ENCODE results near the gene TH. TPM values are rescaled to one million over a fixed set of nuclear protein-coding genes. Genes with fewer than 3 reads are reported as not detected.

TH gene
- polyA plus RNA-seq, 2 of the 4 experiments (the other 2 are of a cell fraction): not detected

DNA sequence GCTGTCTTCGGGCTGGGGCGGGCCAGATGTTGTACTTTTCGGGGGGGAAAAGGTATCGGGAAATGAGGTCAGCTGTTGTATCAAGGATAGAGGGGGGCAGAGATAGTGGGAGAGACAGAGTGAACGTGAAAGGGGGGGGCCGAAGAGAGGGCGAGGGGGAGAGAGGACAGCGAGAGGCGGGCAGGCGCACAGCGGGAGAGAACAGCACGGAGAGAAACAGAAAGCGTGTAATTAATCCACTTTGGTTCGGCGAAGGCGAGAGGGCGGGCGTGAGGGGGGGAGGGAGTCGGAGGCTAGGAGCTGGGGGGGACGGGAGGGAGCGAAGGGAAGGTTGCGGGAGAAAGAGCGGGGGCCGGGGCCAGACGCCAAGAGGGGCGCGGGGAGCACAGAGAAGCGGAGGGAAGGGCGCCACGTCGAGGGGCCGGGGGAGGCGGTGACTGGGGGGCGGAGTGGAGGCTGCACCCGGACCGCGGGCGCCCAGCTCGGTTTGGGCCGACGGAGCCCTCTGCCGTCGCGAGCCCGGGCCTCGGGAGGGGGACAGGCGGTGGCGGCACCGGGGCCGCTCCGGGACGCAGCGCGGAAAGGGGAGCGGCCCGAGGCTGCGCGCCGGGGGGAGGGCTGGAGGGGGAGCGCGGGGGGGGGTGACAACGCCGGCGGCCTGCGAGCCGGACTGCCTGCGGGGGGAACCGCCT is 33.0 kb downstream of the TH start:
- 3% methylated on average over 11 of the region's 68 CpGs for WGBS (ENCODE audit: missing lambda C conversion rate)
- ChIA-PET CTCF (interaction anchor here (2.2 to 12.1 kb wide), 2 partner anchors 12 to 103 kb away, joined by 11 to 152 read pairs; no protein-coding TSS in a partner anchor), POLR2A (interaction anchor here (0.6 kb wide), 1 partner anchor 132 kb away, joined by 5 read pairs; no protein-coding TSS in a partner anchor)
- FAIRE-seq: no peak
- no peak for DNase-seq (ENCODE audit: low read depth in 1 of 2, low spot score in 1 of 2)
- peak overlapping the region; percentile 52 for H3K4me3 ChIP-seq
- H3K27ac ChIP-seq: peak overlapping the region in 1 of 2 experiments; percentile 72; a peak in 3 of 6 replicates
- peaks cover 24% of the 10 kb centered on the region for H3K4me1 ChIP-seq
- TF ChIP-seq JUN (IDR thresholded peaks at IDR 0.05): 0 out of 5 replicates have a peak, but pooled peaks of 1 of the 2 experiments have one; percentile 24
- TF ChIP-seq, protein P1, sequence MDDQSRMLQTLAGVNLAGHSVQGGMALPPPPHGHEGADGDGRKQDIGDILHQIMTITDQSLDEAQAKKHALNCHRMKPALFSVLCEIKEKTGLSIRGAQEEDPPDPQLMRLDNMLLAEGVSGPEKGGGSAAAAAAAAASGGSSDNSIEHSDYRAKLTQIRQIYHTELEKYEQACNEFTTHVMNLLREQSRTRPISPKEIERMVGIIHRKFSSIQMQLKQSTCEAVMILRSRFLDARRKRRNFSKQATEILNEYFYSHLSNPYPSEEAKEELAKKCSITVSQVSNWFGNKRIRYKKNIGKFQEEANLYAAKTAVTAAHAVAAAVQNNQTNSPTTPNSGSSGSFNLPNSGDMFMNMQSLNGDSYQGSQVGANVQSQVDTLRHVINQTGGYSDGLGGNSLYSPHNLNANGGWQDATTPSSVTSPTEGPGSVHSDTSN (IDR thresholded peaks at IDR 0.05): no peak
- peak overlapping the region; percentile 97 for H3K4me2 ChIP-seq
- no peak for ATAC-seq
- H3K9me3 ChIP-seq: no peaks in the 10 kb centered on the region

GRCh38 chr11:2138068-2138430 is 33.6 kb downstream of the TH start:
- CTCF ChIA-PET: interaction anchor here (2.2 to 12.1 kb wide), 2 partner anchors 13 to 102 kb away, joined by 11 to 152 read pairs; no protein-coding TSS in a partner anchor

DNA sequence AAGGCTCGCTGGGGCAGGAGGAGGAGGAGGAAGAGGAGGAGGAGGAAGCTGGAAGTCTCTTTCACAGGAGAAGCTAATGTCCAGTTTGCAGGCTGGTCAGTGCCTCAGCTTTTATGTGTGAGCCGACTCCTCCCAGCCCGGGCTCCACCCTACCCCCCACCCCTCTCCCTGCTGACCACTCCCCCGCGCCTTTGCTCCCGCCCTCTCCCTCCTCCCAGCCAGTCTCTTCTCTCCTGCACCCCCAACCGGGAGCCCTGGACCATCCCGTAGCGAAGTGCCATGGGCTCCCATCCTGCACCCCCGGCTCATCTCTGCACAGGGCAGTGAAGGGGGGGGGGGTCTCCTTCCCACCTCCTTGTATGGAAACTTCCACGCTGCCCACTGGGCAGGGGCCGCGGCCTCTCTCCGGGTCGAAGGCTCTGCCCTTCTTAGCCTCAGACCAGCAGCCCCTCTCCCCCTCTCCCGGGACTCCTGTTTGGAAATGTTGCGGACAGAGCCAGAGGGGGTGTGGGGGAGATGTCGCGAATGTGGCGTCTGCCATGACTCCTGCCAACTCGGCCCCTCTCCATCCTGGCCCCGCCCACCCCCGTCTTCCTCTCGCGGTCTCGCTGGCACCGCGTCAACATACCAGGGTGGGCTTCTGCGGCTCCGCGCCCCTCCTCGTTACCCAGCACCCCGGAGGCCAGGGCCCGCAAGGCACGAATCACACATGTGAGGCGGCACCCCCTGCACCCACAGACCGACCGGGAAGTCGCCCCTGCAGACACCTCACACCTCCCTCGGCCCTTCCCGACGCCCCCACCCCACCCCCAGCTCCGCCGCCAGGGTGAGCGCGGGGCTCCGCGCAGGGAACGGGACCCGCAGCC is 34.2 kb downstream of the TH start:
- Histone ChIP-seq H3K4me3 (peak overlapping the region; percentile 52), H3K4me1 (peaks cover 18% of the 10 kb centered on the region), H3K27ac (peak overlapping the region; percentile 17 to 65; a peak in 4 of 6 replicates), H3K4me2 (peak overlapping the region; percentile 97), H3K9me3 (no peaks in the 10 kb centered on the region)
- DNase-seq (ENCODE audit: low read depth in 1 of 2, low spot score in 1 of 2): peak; percentile 76 to 91
- FAIRE-seq: no peak
- ChIA-PET CTCF (interaction anchor here (2.5 to 12.1 kb wide), 2 partner anchors 13 to 100 kb away, joined by 14 to 152 read pairs; no protein-coding TSS in a partner anchor), POLR2A (interaction anchor here (0.6 kb wide), 1 partner anchor 133 kb away, joined by 5 read pairs; no protein-coding TSS in a partner anchor)
- peak; percentile 69 to 89 for ATAC-seq
- 3% methylated on average over 16 of the region's 50 CpGs for WGBS (ENCODE audit: missing lambda C conversion rate)
- TF ChIP-seq EHF (CRISPR knock-in tag; IDR thresholded peaks at IDR 0.05) (no peak), SMC3 (IDR thresholded peaks at IDR 0.05) (no peak), HOXB13 (CRISPR knock-in tag; IDR thresholded peaks at IDR 0.05; ENCODE audit: low read depth) (no peak), NR3C1 (IDR thresholded peaks at IDR 0.05) (no peak), KDM1A (IDR thresholded peaks at IDR 0.05; ENCODE audit: low read depth) (no peak), TP53 (CRISPR knock-in tag; IDR thresholded peaks at IDR 0.05) (no peak), ZSCAN20 (CRISPR knock-in tag; IDR thresholded peaks at IDR 0.05) (no peak), FOXS1 (CRISPR knock-in tag; IDR thresholded peaks at IDR 0.05) (no peak), RNF2 (IDR thresholded peaks at IDR 0.05; ENCODE audit: borderline replicate concordance, low read depth) (no peak), CBX8 (IDR thresholded peaks at IDR 0.05) (no peak), RCOR1 (IDR thresholded peaks at IDR 0.05; ENCODE audit: low read depth, low read length) (no peak)
- TF ChIP-seq, protein P2, sequence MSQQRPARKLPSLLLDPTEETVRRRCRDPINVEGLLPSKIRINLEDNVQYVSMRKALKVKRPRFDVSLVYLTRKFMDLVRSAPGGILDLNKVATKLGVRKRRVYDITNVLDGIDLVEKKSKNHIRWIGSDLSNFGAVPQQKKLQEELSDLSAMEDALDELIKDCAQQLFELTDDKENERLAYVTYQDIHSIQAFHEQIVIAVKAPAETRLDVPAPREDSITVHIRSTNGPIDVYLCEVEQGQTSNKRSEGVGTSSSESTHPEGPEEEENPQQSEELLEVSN (IDR thresholded peaks at IDR 0.05; ENCODE audit: borderline replicate concordance, low read depth): no peak
- TF ChIP-seq, protein P3, sequence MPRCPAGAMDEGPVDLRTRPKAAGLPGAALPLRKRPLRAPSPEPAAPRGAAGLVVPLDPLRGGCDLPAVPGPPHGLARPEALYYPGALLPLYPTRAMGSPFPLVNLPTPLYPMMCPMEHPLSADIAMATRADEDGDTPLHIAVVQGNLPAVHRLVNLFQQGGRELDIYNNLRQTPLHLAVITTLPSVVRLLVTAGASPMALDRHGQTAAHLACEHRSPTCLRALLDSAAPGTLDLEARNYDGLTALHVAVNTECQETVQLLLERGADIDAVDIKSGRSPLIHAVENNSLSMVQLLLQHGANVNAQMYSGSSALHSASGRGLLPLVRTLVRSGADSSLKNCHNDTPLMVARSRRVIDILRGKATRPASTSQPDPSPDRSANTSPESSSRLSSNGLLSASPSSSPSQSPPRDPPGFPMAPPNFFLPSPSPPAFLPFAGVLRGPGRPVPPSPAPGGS (IDR thresholded peaks at IDR 0.05): no peak
- TF ChIP-seq, protein P4, sequence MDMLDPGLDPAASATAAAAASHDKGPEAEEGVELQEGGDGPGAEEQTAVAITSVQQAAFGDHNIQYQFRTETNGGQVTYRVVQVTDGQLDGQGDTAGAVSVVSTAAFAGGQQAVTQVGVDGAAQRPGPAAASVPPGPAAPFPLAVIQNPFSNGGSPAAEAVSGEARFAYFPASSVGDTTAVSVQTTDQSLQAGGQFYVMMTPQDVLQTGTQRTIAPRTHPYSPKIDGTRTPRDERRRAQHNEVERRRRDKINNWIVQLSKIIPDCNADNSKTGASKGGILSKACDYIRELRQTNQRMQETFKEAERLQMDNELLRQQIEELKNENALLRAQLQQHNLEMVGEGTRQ (IDR thresholded peaks at IDR 0.05): no peak
- TF ChIP-seq, protein P1 (IDR thresholded peaks at IDR 0.05): no peak
- TF ChIP-seq, protein P5, sequence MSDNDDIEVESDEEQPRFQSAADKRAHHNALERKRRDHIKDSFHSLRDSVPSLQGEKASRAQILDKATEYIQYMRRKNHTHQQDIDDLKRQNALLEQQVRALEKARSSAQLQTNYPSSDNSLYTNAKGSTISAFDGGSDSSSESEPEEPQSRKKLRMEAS (IDR thresholded peaks at IDR 0.05): no peak

More at GRCh38 chr11:2138068-2138430, 33.6 kb downstream of the TH start:
- DNase-seq (ENCODE audit: low read depth in 1 of 2, low spot score in 1 of 2) (no peak), FAIRE-seq (no peak), ATAC-seq (peak; percentile 8 to 25; a peak in 4 of 6 replicates)
- H3K9me3 ChIP-seq: no peaks in the 10 kb centered on the region
- H3K4me1 ChIP-seq: peaks cover 23% of the 10 kb centered on the region
- H3K4me2 ChIP-seq: peak overlapping the region; percentile 97
- POLR2A ChIA-PET: interaction anchor here (0.6 kb wide), 1 partner anchor 132 kb away, joined by 5 read pairs; no protein-coding TSS in a partner anchor
- H3K4me3 ChIP-seq: peak overlapping the region; percentile 52
- peak overlapping the region; percentile 17 to 65; a peak in 4 of 6 replicates for H3K27ac ChIP-seq
- no CpG with 5 or more reads among the region's 44 CpGs for WGBS (ENCODE audit: missing lambda C conversion rate)
- TF ChIP-seq JUNB (IDR thresholded peaks at IDR 0.05) (no peak), PHF8 (IDR thresholded peaks at IDR 0.05; ENCODE audit: borderline replicate concordance, low read depth) (no peak), NR3C1 (IDR thresholded peaks at IDR 0.05) (no peak), CBX2 (IDR thresholded peaks at IDR 0.05; ENCODE audit: borderline replicate concordance, low read depth) (no peak), ZC3H11A (IDR thresholded peaks at IDR 0.05) (no peak), HOXB5 (CRISPR knock-in tag; IDR thresholded peaks at IDR 0.05) (no peak)
- TF ChIP-seq, protein P4 (IDR thresholded peaks at IDR 0.05): no peak
- TF ChIP-seq, protein P6, sequence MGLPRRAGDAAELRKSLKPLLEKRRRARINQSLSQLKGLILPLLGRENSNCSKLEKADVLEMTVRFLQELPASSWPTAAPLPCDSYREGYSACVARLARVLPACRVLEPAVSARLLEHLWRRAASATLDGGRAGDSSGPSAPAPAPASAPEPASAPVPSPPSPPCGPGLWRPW (IDR thresholded peaks at IDR 0.05): no peak

All from A549 (cell line).